HG03175 (cell line): ENCODE results near the gene SHISA6.

Experiments
- ATAC-seq: cut with Tn5 transposase; IDR thresholded peaks from one replicate; pipeline ENCODE4 v1.9.1; 2021; ENCODE audit warnings: mild to moderate bottlenecking, moderate library complexity; ENCODE audit not compliant: unreplicated experiment

The SHISA6 gene

GRCh38 chr17:11564589-11565380 lies 323.8 kb downstream of the SHISA6 start:
- ATAC-seq: no peak

DNA sequence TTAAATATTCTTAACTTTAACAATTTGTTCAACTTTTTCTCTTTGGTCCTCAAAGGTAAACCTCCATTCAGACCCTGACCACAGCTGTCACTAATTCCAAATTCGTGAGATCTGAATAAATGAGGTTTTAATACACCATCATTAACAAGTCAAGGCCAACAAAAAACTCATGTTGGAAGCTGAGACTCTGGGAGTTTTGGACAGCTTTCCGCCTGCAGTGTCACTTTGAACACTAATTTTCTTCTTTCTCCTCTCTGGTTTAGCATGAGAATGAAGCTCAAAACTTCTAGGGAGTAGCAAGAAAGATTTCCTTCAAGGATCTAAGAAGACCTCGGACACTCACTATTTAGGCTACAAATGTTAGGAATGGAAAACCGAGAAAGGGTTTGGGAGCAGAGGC lies 324.6 kb downstream of the SHISA6 start:
- no peak for ATAC-seq

- ATAC-seq: no peak
These were observed 338.0 kb downstream of the SHISA6 start for GRCh38 chr17:11578998-11579397.

GRCh38 chr17:11580677-11581076 lies 339.7 kb downstream of the SHISA6 start:
- no peak for ATAC-seq

- no peak for ATAC-seq
These were observed 341.2 kb downstream of the SHISA6 start for GRCh38 chr17:11582217-11582616.

GRCh38 chr17:11583306-11583992 lies 342.4 kb downstream of the SHISA6 start:
- no peak for ATAC-seq

DNA sequence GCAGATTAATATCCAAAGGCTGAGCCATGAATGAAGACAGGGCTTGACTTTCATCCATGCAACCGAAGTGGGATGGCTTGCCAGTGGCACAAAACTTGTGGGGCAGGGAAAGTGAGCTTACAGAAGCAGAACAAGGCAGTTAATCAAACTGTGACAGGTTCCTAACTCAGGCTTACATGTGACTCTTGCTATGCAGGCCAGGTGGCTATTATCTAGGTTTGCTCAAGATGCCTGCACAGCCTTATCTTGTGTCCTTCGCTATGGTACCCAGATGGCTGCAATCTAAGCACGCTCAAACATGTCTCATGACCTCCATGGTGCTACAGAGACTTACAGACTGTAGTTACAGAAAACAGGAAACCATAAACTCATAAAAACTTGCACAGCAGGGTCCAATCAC lies 348.7 kb downstream of the SHISA6 start:
- no peak for ATAC-seq

GRCh38 chr17:11598274-11599221 lies 357.5 kb downstream of the SHISA6 start, which contains the start of gene DNAH9:
TSS of gene DNAH9 (plus strand) at chr17:11598470. CDS start at chr17:11598499, 29 bp downstream.
- ATAC-seq: no peak

DNA sequence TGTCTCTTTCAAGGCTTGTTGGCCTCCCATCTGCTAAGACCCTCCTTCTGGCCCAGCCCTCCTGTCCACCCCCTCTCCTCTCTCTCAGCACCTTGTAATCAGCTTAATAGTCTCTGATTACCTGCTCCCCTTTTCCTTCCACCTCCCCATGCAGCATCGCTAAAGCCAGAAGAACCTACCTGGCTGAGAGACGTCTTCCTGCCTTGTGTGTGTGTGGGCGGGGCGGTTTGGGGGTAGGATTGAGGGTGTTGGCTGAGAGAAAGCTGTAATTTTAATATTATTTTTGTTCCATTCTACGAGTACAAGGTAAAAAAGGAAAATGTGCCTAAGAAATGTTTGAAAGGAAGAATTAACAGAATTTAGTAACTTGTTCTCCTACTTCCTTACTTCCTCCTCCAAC lies 360.6 kb downstream of the SHISA6 start:
- ATAC-seq: no peak

- ATAC-seq: no peak
These were observed 367.4 kb downstream of the SHISA6 start for GRCh38 chr17:11608396-11608795.

GRCh38 chr17:11610999-11611566 lies 370.1 kb downstream of the SHISA6 start:
- no peak for ATAC-seq

- ATAC-seq: no peak
These were observed 371.9 kb downstream of the SHISA6 start for GRCh38 chr17:11612956-11613355.
